HFF-Myc (cell line): ENCODE data around the gene C17orf50.
A peak's percentile ranks its signal among the peaks of the same experiment; 100 is the strongest.

ENCODE experiments used
- DNase-seq: peaks from one replicate; pipeline ENCODE4 v3.0.0-alpha.2; 2011; ENCODE audit warnings: low read depth; ENCODE audit errors: extremely low read depth
- H3K4me3 ChIP-seq: replicated peaks from 2 replicates; pipeline ENCODE4 v1.5.1; 2011; ENCODE audit warnings: low read depth, mild to moderate bottlenecking, control low read depth, low read length
- CTCF ChIP-seq: IDR thresholded peaks from 2 replicates; pipeline ENCODE4 v1.5.1; 2012; ENCODE audit warnings: mild to moderate bottlenecking, low read depth, low read length, control low read depth; ENCODE audit errors: missing control alignments

C17orf50 gene

GRCh38 chr17:35796942-35797341, 36.3 kb downstream of the C17orf50 start:
- DNase-seq, result no peak
- no peak for TF ChIP-seq CTCF
- H3K4me3 ChIP-seq, result no peak overlapping the region

- no peak overlapping the region for H3K4me3 ChIP-seq
- TF ChIP-seq CTCF, result no peak
- no peak for DNase-seq
Observed at GRCh38 chr17:35797370-35797769, 36.7 kb downstream of the C17orf50 start.

- no peak for DNase-seq
- TF ChIP-seq CTCF, result no peak
- no peak overlapping the region for H3K4me3 ChIP-seq
Observed at GRCh38 chr17:35797918-35798317, 37.2 kb downstream of the C17orf50 start.

GRCh38 chr17:35799942-35800341, 39.3 kb downstream of the C17orf50 start:
- no peak for TF ChIP-seq CTCF
- no peak overlapping the region for H3K4me3 ChIP-seq
- DNase-seq, result no peak

GRCh38 chr17:35801583-35802224, 41.0 kb downstream of the C17orf50 start:
- H3K4me3 ChIP-seq, result no peak overlapping the region
- peak; percentile 80 for DNase-seq
- no peak for TF ChIP-seq CTCF

- peak; percentile 89 for DNase-seq
- no peak overlapping the region for H3K4me3 ChIP-seq
Observed at GRCh38 chr17:35804658-35805192, 44.0 kb downstream of the C17orf50 start.

More at GRCh38 chr17:35804658-35805192, 44.0 kb downstream of the C17orf50 start:
- peak; percentile 94 for TF ChIP-seq CTCF
